WTC11 (cell line): ENCODE data around the gene SPATA31D4. TPM values are rescaled to one million over a fixed set of nuclear protein-coding genes. Genes with fewer than 3 reads are reported as not detected.

ENCODE experiments used
- ATAC-seq: fragments of 200-7000 bp; cut with Tn5 transposase; 2 replicates; pipeline ENCODE4 v1.10.0; 2021; ENCODE audit warnings: mild to moderate bottlenecking, moderate library complexity
- CTCF ChIA-PET: fragments of 300-600 bp; sonication (Branson Sonifier 250); formaldehyde crosslinking; loops from one replicate; lab custom pipeline; 2021; ENCODE audit warnings: antibody characterized with exemption; lab: Charles Lee
- POLR2A ChIA-PET: fragments of 350-600 bp; sonication (Branson Sonifier 250); formaldehyde crosslinking; loops from one replicate; lab custom pipeline; 2021; ENCODE audit warnings: antibody characterized with exemption; lab: Charles Lee
- DNase-seq: peaks from one replicate; pipeline ENCODE4 v3.0.0; 2021; ENCODE audit warnings: low spot score
- H3K27ac Mint-ChIP-seq: 2 replicates; pipeline ENCODE4 v1.8.0; 2021; ENCODE audit warnings: mixed read lengths
- H3K27me3 Mint-ChIP-seq: 2 replicates; pipeline ENCODE4 v1.8.0; 2021; ENCODE audit warnings: low read depth, mild to moderate bottlenecking, moderate library complexity, mixed read lengths
- H3K36me3 Mint-ChIP-seq: 2 replicates; pipeline ENCODE4 v1.8.0; 2021; ENCODE audit warnings: mixed read lengths
- H3K4me1 Mint-ChIP-seq: 2 replicates; pipeline ENCODE4 v1.8.0; 2022; ENCODE audit warnings: mixed read lengths
- H3K4me3 Mint-ChIP-seq: 2 replicates; pipeline ENCODE4 v1.8.0; 2021; ENCODE audit warnings: mild to moderate bottlenecking, moderate library complexity, mixed read lengths
- H3K9me3 Mint-ChIP-seq: 2 replicates; pipeline ENCODE4 v1.8.0; 2021; ENCODE audit warnings: mixed read lengths
- AFF4 ChIP-seq: sonication (generic); formaldehyde crosslinking; IDR thresholded peaks from 2 replicates; pipeline ENCODE4 v1.8.1; 2023; ENCODE audit warnings: mild to moderate bottlenecking, missing genetic modification reagents, borderline replicate concordance
- ATF2 ChIP-seq: sonication (generic); formaldehyde crosslinking; IDR thresholded peaks from 2 replicates; pipeline ENCODE4 v1.8.1; 2022; ENCODE audit warnings: low read depth, missing genetic modification reagents, borderline replicate concordance
- ATF6 ChIP-seq: sonication (generic); formaldehyde crosslinking; IDR thresholded peaks from 2 replicates; pipeline ENCODE4 v1.8.1; 2023; ENCODE audit warnings: mild to moderate bottlenecking, missing genetic modification reagents
- E2F1 ChIP-seq: sonication (generic); formaldehyde crosslinking; IDR thresholded peaks from 2 replicates; pipeline ENCODE4 v1.8.0; 2022; ENCODE audit warnings: mild to moderate bottlenecking, missing genetic modification reagents
- EMX1 ChIP-seq: fragments of 250-450 bp; sonication (Bioruptor Pico); IDR thresholded peaks from 2 replicates; pipeline ENCODE4 v1.8.0; 2021; ENCODE audit warnings: mild to moderate bottlenecking
- ERG ChIP-seq: fragments of 250-450 bp; sonication (Bioruptor Pico); IDR thresholded peaks from 2 replicates; pipeline ENCODE4 v1.8.0; 2021; ENCODE audit warnings: mild to moderate bottlenecking
- ESRRA ChIP-seq: sonication (generic); formaldehyde crosslinking; IDR thresholded peaks from 2 replicates; pipeline ENCODE4 v1.8.1; 2022; ENCODE audit warnings: mild to moderate bottlenecking, missing genetic modification reagents, borderline replicate concordance
- FOXJ3 ChIP-seq: sonication (generic); formaldehyde crosslinking; IDR thresholded peaks from 2 replicates; pipeline ENCODE4 v1.9.0; 2021; ENCODE audit warnings: missing genetic modification reagents, mild to moderate bottlenecking, borderline replicate concordance
- IRF1 ChIP-seq: sonication (generic); formaldehyde crosslinking; IDR thresholded peaks from 2 replicates; pipeline ENCODE4 v1.8.0; 2023; ENCODE audit warnings: missing genetic modification reagents
- NFATC4 ChIP-seq: fragments of 250-450 bp; sonication (Bioruptor Pico); IDR thresholded peaks from 2 replicates; pipeline ENCODE4 v1.9.0; 2021; ENCODE audit warnings: mild to moderate bottlenecking
- NR1H2 ChIP-seq: sonication (generic); formaldehyde crosslinking; IDR thresholded peaks from 2 replicates; pipeline ENCODE4 v1.9.0; 2021; ENCODE audit warnings: mild to moderate bottlenecking, moderate library complexity, missing genetic modification reagents
- SP1 ChIP-seq: sonication (generic); formaldehyde crosslinking; conservative IDR thresholded peaks from 2 replicates; pipeline ENCODE4 v1.8.1; 2022; ENCODE audit warnings: missing genetic modification reagents
- STAT6 ChIP-seq: sonication (generic); formaldehyde crosslinking; conservative IDR thresholded peaks from 2 replicates; pipeline ENCODE4 v1.8.1; 2023; ENCODE audit warnings: mild to moderate bottlenecking, low read depth, missing genetic modification reagents, moderate library complexity
- ZBTB43 ChIP-seq: sonication (generic); formaldehyde crosslinking; IDR thresholded peaks from 2 replicates; pipeline ENCODE4 v1.8.1; 2023; ENCODE audit warnings: mild to moderate bottlenecking, missing genetic modification reagents
- ZNF512 ChIP-seq: sonication (generic); formaldehyde crosslinking; IDR thresholded peaks from 2 replicates; pipeline ENCODE4 v1.8.1; 2022; ENCODE audit warnings: missing genetic modification reagents, borderline replicate concordance
- total RNA-seq: library from RNA; stranded (reverse); gene quantifications from 3 replicates; pipeline ENCODE4 v1.2.3, GENCODE V29; 2021

SPATA31D4 gene
- total RNA-seq, 1 experiment from 2014 or later: not detected

- no peak for TF ChIP-seq STAT6
- no peak for TF ChIP-seq NFATC4 (CRISPR knock-in tag)
- TF ChIP-seq ZBTB43 (CRISPR knock-in tag): no peak
- TF ChIP-seq E2F1: no peak
Measured at GRCh38 chr9:81894891-81895290, 33.3 kb upstream of the SPATA31D4 start (continued).

- no peaks in the 10 kb centered on the region for H3K36me3 Mint-ChIP-seq
- H3K9me3 Mint-ChIP-seq: peaks cover 16% of the 10 kb centered on the region; the same call in 1 of the 2 replicates
- H3K27ac Mint-ChIP-seq: no peak overlapping the region
- TF ChIP-seq AFF4 (CRISPR knock-in tag) (no peak), ERG (CRISPR knock-in tag) (no peak), STAT6 (no peak), ZNF512 (CRISPR knock-in tag) (no peak), ESRRA (CRISPR knock-in tag) (no peak), NR1H2 (no peak), EMX1 (no peak), NFATC4 (CRISPR knock-in tag) (no peak), ATF2 (no peak), FOXJ3 (CRISPR knock-in tag) (no peak), IRF1 (no peak), ATF6 (no peak), SP1 (no peak)
- TF ChIP-seq, all 79 proteins: peak for 0
- no peak for ATAC-seq
- Mint-ChIP-seq H3K4me1 (peaks cover 8% of the 10 kb centered on the region), H3K4me3 (no peak overlapping the region), H3K27me3 (no peaks in the 10 kb centered on the region)
- ChIA-PET POLR2A (no interaction called here), CTCF (no interaction called here)
- no peak for DNase-seq
Measured at GRCh38 chr9:81896070-81896469, 32.2 kb upstream of the SPATA31D4 start.
